GM10266 (cell line): Measurements from ENCODE around the gene SCAMP4.

Experiments used
- DNase-seq: peaks from one replicate; pipeline ENCODE4 v3.0.0; 2012; ENCODE audit errors: extremely low spot score
- TF ChIP-seq, protein P1 (sequence below): IDR thresholded peaks from 2 replicates; pipeline ENCODE4 v1.5.1; 2012; ENCODE audit warnings: mild to moderate bottlenecking, low read depth; ENCODE audit not compliant: control insufficient read depth, insufficient read depth; ENCODE audit errors: missing control alignments

The SCAMP4 gene

DNA sequence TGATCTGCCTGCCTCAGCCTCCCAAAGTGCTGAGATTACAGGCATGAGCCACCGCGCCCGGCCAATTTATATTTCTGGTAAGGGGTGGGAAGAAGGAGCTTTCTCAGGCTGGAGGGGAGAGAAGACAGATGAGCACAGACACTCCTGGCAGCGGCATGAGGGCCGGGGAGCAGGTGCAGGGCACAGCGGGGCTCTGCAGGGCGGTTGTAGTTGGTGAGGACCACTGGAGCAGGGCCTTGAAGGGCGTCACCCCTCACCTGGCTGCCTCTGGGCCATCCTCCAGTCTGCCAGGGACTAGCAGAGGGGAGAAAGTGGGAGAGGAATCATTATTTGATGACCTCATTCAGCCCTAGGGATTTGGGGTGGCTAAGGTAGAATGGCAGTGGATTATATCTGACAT, 27.2 kb downstream of the SCAMP4 start:
- no peak for DNase-seq
- TF ChIP-seq, protein P1, sequence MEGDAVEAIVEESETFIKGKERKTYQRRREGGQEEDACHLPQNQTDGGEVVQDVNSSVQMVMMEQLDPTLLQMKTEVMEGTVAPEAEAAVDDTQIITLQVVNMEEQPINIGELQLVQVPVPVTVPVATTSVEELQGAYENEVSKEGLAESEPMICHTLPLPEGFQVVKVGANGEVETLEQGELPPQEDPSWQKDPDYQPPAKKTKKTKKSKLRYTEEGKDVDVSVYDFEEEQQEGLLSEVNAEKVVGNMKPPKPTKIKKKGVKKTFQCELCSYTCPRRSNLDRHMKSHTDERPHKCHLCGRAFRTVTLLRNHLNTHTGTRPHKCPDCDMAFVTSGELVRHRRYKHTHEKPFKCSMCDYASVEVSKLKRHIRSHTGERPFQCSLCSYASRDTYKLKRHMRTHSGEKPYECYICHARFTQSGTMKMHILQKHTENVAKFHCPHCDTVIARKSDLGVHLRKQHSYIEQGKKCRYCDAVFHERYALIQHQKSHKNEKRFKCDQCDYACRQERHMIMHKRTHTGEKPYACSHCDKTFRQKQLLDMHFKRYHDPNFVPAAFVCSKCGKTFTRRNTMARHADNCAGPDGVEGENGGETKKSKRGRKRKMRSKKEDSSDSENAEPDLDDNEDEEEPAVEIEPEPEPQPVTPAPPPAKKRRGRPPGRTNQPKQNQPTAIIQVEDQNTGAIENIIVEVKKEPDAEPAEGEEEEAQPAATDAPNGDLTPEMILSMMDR, result no peak

DNA sequence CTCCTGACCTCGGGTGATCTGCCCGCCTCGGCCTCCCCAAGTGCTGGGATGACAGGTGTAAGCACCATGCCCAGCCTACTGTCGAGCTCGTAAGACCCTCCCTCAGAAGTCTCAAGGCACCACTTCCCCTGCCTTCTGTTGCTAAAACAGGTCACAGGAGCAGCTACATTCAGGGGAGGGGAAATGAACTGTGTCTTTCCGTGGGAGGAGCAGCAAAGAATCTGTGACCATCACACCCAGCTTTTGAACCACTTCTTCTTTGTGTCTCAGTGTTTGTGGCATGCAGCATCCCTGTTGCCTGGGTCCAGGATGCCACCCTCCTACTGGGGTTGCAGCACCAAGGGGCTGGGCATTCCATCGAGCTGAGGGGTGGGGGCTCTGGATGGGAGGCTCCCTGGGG, 28.0 kb downstream of the SCAMP4 start:
- TF ChIP-seq, protein P1, result no peak
- no peak for DNase-seq

DNA sequence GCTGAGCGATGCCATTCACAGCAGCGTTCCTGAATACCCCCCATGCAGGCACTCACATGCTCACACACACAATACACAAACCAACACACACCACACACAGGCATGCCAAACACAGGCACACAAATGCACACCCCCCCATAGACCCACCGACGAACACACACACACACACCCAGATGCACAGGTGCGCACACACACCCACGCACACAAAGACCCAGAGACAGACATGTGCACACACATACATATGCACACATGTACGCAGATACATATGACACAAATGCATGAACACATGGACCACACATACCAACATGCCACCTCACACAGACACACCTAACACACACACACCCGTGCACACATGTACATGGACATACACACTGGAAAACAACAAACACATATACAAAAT, 28.7 kb downstream of the SCAMP4 start:
- TF ChIP-seq, protein P1, result no peak
- DNase-seq, result no peak

DNA sequence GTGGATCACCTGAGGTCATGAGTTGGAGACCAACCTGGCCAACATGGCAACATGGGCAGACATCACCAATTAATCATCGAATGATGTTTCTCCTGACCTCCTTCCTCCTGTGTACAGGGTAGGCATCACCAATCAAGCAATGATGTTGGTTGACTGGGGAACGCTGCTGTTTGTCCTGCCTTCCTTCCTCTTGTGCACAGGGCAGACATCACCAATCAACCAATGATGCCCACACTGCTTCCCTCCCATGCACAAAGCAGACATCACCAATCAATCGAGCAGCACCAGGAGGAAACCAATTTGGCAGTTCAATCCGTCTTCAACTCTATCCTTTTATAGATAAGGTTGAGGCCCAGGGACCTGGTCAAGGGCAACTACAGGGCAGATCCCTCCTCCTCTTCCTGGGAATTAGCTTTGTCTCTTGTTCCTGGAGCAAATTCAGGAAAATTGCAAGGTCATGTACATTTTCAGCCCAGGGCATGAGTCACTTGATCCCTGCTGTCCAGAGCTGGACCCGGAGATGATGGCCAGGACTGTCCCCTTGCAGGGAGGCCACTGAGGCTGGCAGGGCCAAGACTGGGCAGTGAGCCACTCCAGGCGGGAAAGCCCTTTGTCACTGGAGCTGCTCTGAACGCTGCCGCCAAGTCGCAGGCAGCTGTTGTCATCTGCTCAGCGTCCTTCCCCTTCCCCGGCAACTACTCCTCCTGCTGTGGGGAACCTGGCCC, 30.4 kb downstream of the SCAMP4 start:
- DNase-seq, result no peak
- TF ChIP-seq, protein P1, result no peak

DNA sequence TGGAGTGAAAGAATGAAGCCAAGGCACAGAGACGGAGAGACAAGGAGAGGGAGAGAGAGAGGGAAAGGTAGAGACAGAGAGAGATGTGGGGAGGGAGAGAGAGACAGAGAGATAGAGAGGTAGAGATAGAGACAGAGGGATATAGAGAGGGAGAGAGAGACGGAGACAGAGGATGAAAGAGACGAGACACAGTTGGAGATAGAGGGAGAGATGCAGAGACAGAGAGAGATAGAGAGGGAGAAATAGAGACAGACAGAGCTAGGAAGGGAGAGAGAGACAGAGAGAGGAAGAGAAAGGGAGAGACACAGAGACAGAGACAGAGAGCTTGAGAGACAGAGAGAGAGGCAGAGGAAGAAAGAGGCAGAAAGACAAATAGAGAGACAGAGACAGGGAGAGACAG, 31.2 kb downstream of the SCAMP4 start:
- DNase-seq, result no peak
- TF ChIP-seq, protein P1, result no peak

DNA sequence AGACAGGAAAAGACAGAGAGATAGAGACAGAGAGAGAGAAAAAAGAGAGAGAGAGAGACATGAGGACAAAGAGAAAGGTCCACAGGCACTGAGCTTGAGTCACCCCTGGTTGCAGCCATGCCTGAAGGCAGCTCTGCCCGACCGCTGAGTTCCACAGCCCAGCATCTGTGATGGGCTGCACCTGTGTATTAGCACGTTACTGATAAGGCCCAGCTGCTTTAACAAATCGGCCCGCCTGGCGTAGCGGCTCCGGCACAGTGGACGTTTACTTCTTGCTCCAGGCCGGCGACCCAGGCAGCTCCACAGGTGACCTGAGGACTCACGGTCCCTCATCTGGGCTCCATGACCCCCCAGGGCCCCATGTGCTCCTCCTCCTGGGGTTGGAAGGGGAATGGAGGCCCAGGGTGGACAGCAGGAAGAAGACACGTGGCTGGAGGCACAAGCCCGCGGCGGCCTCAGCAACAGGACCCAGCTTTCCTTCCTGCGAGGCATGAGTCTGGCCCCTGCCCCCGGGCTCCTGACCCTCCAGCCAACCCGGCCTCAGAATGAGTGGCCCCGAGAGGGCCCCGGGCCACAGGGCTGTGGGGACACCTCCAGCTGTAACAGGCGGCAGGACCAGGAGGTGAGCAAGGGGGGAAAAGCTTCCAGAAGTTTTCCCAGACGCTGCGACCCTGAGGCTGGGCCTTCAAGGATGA, 31.9 kb downstream of the SCAMP4 start:
- TF ChIP-seq, protein P1, result no peak
- no peak for DNase-seq

DNA sequence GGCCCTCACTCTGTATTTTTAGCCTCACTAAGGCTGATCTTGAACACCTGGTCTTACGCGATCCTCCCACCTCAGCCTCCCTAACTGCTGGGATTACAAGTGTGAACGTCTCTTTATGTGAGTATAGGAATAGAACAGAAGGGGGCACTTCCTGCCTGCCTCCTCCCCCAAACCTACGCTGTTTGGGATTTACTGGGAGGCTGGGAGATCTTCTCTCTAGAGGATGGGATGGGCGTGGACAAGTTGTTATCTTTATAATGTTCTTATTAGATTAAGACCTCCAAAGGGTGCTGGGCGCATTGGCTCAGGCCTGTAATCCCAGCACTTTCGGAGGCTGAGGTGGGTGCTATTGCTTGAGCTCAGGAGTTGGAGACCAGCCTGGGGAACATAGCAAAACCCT, 32.9 kb downstream of the SCAMP4 start:
- DNase-seq, result no peak
- TF ChIP-seq, protein P1, result no peak
